GM12891 (cell line): ENCODE results near the gene PDCD4.

Experiments used
- PAX5 ChIP-seq: IDR thresholded peaks from 2 replicates; pipeline ENCODE4 v1.6.1; 2011; ENCODE audit warnings: low read length, moderate library complexity, mild to moderate bottlenecking; ENCODE audit not compliant: insufficient read depth, severe bottlenecking
- POLR2A ChIP-seq: IDR thresholded peaks from 2 replicates; pipeline ENCODE4 v1.6.1; 2011; ENCODE audit warnings: low read depth, low read length, control low read depth
- POLR2AphosphoS5 ChIP-seq: IDR thresholded peaks from 2 replicates; pipeline ENCODE4 v1.6.1; 2011; ENCODE audit warnings: low read depth, low read length, control low read depth
- SPI1 ChIP-seq: IDR thresholded peaks from 2 replicates; pipeline ENCODE4 v1.6.1; 2011; ENCODE audit warnings: low read depth, low read length, control low read depth

DNA sequence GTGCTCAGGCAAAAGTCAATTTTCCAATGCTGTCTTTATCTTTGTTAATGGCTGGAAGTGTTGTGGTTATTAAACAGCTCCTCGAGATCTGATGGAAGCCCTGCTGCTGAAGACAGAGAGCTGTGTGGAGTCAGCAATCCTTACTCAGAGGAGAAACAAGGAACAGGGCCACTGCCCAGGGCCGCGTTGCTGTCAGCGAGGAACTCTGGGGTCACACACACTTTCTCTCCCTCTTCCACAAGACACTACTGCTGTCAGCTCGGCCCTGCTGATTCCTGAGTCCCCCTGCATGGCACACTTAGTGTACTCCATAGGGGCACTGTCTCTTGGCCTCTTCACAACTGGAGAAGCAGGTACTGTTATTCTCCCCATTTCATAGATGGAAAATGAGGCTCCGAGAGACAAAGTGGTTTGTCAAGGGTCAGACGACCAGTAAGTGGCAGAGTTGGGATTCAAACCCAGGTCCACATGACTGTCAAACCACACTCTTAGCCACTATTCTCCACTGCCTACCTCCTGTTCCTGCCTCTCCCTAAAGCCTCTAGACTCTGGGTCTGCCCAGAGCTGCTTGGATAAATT is 29.3 kb upstream of the PDCD4 start:
- TF ChIP-seq POLR2A (no peak), SPI1 (no peak), PAX5 (no peak), POLR2AphosphoS5 (no peak; the same call in none of the 2 replicates)
